KOPT-K1 (cell line): Measurements from ENCODE around the gene OR6X1.
"Not testable (repeated sequence)": the region's sequence is repeated elsewhere in the genome, so short reads cannot be mapped to it uniquely, and the experiment has no call there.

ENCODE experiments used
- H3K27ac ChIP-seq: fragments of 200-600 bp; sonication (generic); 2 replicates; pipeline ENCODE4 v1.5.1; 2016; ENCODE audit warnings: antibody characterized with exemption, mild to moderate bottlenecking, low read depth, low read length; ENCODE audit not compliant: poor library complexity, severe bottlenecking
- H3K36me3 ChIP-seq: fragments of 200-600 bp; sonication (generic); 2 replicates; pipeline ENCODE4 v1.5.1; 2017; ENCODE audit warnings: antibody characterized with exemption, mild to moderate bottlenecking, low read length, moderate library complexity; ENCODE audit not compliant: insufficient read depth
- H3K9me3 ChIP-seq: fragments of 200-600 bp; sonication (generic); 2 replicates; pipeline ENCODE4 v1.5.1; 2017; ENCODE audit warnings: antibody characterized with exemption, low read length, mild to moderate bottlenecking; ENCODE audit not compliant: insufficient read depth, poor library complexity, severe bottlenecking

Gene OR6X1

DNA sequence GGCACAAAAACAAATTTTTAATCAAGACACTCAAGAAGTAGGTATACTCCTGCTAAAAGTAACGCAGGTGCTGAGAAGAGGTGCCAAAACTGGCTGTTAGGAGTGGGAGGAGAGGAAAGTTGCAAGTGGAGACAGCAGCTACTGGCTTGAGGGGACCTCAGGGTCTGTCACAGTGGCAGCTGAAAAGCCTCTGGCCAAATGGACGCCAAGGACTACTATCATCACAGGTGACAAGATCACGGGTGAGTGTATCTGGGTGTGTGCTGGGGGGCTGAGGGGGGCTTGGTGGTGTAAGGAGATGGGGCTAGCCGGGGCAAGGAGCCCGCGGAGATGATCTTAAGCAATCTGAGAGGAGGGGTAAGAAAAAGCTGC, 13.5 kb downstream of the OR6X1 start:
- Histone ChIP-seq H3K36me3 (peaks cover 39% of the 10 kb centered on the region), H3K27ac (peak overlapping the region; percentile 72), H3K9me3 (no peaks in the 10 kb centered on the region)

DNA sequence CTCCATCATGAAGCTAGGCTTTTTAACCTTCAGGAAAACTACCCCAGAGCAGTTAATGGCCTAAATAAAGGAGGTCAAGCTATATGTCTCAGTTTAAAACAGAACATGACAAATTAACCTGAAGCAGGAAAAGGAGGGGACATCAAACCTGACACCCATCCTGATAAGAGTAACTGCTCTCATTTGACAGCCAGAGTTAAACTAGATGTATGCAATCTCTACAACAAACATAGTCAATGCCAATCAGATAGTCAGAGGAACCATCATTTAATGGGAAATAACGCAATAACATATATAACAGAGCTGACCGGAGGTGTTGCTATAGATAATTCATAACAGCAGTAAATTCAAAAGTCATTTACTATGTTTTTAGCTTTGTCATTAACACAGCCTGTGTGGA, 15.9 kb downstream of the OR6X1 start:
- no peaks in the 10 kb centered on the region for H3K9me3 ChIP-seq
- H3K36me3 ChIP-seq = peaks cover 61% of the 10 kb centered on the region
- no peak overlapping the region for H3K27ac ChIP-seq

DNA sequence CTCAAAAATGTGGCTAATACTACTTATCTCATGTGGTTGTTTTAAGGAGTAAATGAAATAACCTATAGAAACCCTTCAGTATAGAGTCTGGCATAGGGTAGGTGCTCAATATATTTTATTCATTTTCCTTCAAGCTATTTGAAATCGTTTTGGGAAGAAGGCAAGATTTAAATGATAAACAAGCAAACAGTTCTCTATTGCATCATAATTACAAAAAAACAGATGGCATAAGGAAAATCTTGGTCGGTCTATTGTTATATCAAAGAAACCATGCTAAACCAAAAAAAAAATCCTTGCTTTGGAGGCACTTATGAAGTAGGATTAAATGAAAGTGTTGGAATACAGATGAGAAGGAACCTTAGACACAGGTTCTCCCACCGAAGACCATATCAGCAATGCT, 17.5 kb downstream of the OR6X1 start:
- H3K27ac ChIP-seq = no peak overlapping the region
- no peaks in the 10 kb centered on the region for H3K9me3 ChIP-seq
- H3K36me3 ChIP-seq = peaks cover 72% of the 10 kb centered on the region

DNA sequence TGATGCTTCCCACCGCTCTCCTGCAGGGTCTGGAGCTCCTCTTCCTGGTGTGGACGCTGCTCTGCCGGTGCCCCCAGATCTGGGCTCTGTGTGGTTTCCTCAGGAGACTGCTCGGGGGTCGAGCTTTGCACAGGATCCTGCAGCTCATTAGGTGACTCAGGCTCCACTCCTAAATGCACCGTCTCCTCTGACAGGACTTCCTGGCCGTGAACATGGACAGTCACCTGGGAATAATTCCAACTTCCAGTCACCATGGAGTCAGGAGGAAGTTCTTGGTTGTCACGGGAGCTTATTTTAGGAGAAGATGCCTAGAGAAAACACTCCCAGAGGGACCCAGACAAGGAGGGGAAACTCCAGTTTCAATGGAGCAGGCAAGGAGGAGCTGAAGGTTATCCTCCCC, 24.7 kb downstream of the OR6X1 start:
- Histone ChIP-seq H3K27ac (no peak overlapping the region), H3K36me3 (peaks cover 91% of the 10 kb centered on the region), H3K9me3 (no peaks in the 10 kb centered on the region)

DNA sequence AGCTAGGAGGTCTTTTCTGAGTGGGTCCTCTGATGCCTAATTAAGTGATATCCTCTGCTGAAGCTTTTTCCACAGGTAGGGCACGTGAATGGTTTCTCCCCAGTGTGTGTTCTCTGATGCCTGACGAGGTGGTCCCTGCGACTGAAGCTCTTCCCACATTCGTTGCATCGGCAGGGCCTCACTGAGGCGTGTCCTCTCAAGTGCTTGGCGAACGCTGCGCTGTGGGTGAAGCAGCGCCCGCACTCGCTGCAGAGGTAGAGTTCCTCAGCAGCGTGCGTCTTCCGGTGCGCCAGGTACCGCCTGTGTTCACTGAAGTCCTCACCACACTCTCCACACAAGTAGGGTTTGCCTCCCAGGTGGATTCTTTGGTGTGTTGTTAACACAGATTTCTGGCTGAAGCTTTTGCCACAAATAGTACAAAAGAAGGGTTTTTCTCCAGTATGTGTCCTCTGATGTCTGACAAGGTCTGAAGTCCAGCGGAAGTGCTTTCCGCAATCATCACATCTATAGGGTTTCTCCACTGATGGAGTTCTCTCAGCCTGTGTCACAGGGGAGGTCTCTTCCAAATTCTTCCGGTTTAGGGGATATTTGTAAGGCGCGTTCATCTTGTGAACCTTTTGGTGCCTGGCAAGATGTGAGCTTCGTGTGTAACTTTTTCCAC, 28.2 kb downstream of the OR6X1 start:
- Histone ChIP-seq H3K9me3 (no peaks in the 10 kb centered on the region), H3K36me3 (peaks cover 79% of the 10 kb centered on the region), H3K27ac (no peak overlapping the region)

DNA sequence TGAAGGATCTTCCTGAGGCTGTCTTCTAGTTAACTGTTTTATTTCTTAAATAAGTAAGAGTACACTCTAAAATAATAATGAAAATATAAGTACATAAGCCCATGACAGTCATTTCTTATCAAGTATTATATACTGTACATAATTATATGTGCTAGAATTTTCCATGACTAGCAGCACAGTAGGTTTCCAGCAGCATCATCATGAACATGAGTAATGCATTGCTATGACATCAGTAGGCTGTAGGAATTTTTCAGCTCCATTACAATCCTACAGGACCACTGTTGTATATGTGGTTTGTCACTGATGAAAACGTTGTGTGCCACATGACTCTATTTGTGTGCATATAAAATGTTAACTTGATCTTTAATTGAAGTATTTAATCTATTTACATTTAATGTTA, 34.9 kb downstream of the OR6X1 start:
- H3K9me3 ChIP-seq = no peaks in the 10 kb centered on the region
- H3K36me3 ChIP-seq = peaks cover 12% of the 10 kb centered on the region
- no peak overlapping the region for H3K27ac ChIP-seq

DNA sequence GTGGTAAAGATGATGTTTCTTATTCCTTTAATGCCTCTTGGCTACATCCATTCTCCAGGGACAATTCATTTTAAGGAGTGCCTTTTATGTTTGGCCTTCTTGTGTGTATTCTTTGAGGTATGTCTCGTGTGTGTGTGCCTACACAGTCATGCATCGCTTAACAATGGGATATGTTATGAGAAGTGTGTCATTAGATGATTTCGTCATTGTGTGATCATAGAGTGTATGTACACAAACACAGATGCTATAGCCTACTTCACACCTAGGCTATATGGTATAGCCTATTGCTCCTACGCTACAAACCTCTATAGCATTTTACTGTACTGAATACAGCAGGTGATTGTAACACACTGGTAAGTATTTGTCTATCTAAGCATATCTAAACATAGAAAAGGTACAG, 35.8 kb downstream of the OR6X1 start:
- peaks cover 2% of the 10 kb centered on the region for H3K36me3 ChIP-seq
- H3K9me3 ChIP-seq = no peaks in the 10 kb centered on the region

DNA sequence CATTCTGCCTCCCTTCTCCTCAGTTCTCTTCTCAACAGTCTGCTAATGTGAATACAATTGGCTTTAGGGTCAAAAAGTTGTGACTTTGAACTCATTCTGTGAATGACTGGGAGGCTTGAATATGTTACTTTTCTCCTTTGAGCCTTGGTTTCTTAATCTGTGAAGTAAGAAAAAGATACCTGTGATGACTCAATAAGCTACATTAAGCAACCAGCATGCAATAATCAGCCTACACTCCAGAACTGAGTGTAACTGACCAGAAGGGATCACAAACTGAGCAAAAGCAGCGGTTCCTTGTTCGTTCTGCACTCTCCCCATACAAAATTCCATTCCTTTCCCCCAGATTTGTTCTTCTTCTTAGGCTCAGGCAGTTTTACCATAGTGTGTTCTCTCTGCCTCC, 36.3 kb downstream of the OR6X1 start:
- no peaks in the 10 kb centered on the region for H3K9me3 ChIP-seq
- no peaks in the 10 kb centered on the region for H3K36me3 ChIP-seq
- no peak overlapping the region for H3K27ac ChIP-seq

More for the DNA sequence above, 35.8 kb downstream of the OR6X1 start:
- H3K27ac ChIP-seq = no peak overlapping the region

DNA sequence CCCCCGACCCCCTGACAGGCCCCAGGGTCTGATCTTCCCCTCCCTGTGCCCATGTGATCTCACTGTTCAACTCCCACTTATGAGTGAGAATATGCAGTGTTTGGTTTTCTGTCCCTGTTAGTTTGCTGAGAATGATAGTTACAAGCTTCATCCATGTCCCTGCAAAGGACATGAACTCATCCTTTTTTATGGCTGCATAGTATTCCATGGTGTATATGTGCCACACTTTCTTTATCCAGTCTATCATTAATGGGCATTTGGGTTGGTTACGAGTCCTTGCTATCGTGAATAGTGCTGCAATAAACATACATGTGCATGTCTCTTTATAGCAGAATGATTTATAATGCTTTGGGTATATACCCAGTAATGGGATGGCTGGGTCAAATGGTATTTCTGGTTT, 41.7 kb downstream of the OR6X1 start:
- H3K9me3 ChIP-seq, H3K27ac ChIP-seq, H3K36me3 ChIP-seq: not testable (repeated sequence)

DNA sequence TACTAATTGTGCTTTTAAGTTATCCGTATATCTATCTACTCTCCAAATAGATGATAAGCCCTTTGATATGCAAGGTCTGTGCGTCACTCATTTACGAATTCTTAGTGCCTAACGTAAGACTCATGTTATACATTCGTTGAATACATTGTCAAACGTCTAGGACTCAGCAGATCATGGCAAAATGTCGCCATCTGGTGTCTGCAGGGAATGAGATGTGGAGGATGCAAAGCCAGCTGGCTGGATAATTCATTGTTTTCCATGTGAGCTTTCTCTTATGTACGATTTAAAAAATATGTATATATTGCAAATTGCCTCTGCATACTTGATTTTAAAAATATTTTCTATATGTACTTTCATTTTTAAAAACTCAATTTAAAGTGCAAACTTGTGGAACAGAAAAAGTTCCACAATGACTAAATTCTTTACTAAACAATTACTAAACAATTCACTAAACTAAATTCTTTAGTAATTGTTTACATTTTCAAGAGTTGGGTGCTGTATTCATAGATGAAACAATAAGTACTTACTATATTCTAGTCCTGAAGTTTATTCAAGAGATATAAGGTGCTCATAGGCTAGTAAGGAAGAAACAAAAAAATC, 46.6 kb downstream of the OR6X1 start:
- Histone ChIP-seq H3K36me3 (no peaks in the 10 kb centered on the region), H3K9me3 (no peaks in the 10 kb centered on the region), H3K27ac (no peak overlapping the region)

DNA sequence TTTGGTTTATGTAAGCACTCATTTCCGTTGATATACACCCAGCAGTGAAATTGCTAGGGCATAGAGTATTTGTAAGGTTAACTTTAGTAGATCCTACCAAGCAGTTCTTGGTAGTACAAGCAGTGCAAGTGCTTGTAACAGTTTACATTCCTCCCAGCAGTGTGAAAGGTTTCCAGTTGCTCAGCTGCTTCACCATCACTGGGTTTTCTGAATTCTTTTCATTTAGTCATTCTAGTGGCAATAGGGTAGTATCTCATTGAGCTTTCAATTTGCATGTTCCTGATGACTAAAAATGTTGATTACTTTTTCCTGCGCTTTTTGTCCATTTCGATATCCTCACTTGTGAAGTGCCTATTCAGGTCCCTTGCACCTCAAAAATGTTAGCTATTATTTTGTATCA, 47.1 kb downstream of the OR6X1 start:
- Histone ChIP-seq H3K9me3 (no peaks in the 10 kb centered on the region), H3K27ac (no peak overlapping the region), H3K36me3 (no peaks in the 10 kb centered on the region)

DNA sequence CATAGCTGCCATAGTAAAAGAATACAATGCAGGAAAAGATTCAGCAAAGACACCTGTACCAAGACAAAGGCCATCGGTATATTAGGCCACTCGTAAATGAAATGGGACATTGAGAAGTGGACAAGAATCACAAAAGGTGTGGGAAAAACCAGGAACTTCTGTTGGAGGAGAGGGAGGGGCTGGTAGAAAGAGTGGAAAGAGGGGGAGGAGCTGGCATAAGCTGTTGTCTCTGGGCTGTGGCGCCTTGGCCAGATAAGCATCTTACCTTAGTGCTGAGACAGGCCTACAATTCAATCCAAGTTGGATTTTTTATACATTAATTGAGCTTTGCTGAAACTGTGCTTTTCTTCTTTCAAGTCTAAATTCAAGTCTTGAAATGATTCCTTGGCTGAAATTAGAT, 50.0 kb downstream of the OR6X1 start:
- H3K27ac ChIP-seq = no peak overlapping the region
- no peaks in the 10 kb centered on the region for H3K9me3 ChIP-seq

More for the DNA sequence above, 50.0 kb downstream of the OR6X1 start:
- no peaks in the 10 kb centered on the region for H3K36me3 ChIP-seq
